GM12878 (cell line): ENCODE data around the gene SNRNP27. TPM values are rescaled to one million over a fixed set of nuclear protein-coding genes. Genes with fewer than 3 reads are reported as not detected.
A peak's percentile ranks its signal among the peaks of the same experiment; 100 is the strongest.

Source experiments
- ATAC-seq: fragments of 200-7000 bp; cut with Tn5 transposase; 3 replicates; pipeline ENCODE4 v1.9.1; 2020; ENCODE audit warnings: mild to moderate bottlenecking, moderate library complexity
- BruUV-seq: library from RNA; stranded (reverse); fragments of 400-500 nt; replicated peaks from 2 replicates; lab custom pipeline; 2021; lab: Mats Ljungman, UMichigan
- CTCF ChIA-PET: fragments of 300-600 bp; sonication (Branson Sonifier 250); formaldehyde crosslinking; extraction: SDS; loops from one replicate; lab custom pipeline; 2021; ENCODE audit warnings: inconsistent platforms; lab: Yijun Ruan, JAX
- POLR2A ChIA-PET: fragments of 350-600 bp; formaldehyde crosslinking; extraction: SDS; loops from one replicate; lab custom pipeline; 2021; ENCODE audit warnings: inconsistent platforms; lab: Charles Lee
- RAD21 ChIA-PET: fragments of 300-600 bp; sonication (Branson Sonifier 250); formaldehyde crosslinking; loops from one replicate; lab custom pipeline; 2023; ENCODE audit warnings: antibody characterized with exemption; ENCODE audit not compliant: unreplicated experiment; lab: Charles Lee
- SMC1A ChIA-PET: fragments of 300-600 bp; sonication (Branson Sonifier 250); formaldehyde crosslinking; loops from one replicate; lab custom pipeline; 2023; ENCODE audit not compliant: unreplicated experiment, uncharacterized antibody; lab: Charles Lee
- DNase-seq: peaks from one replicate; pipeline ENCODE4 v3.0.0-alpha.2; 2011; ENCODE audit warnings: low read depth, low spot score
- FAIRE-seq: peaks from 3 replicates; lab custom pipeline; 2011; peaks lifted over from hg19 to GRCh38; lab: Jason Lieb, UNC
- H2AFZ ChIP-seq: 2 replicates; pipeline ENCODE4 v1.6.0; 2011; ENCODE audit warnings: low read depth, low read length, control low read depth; ENCODE audit not compliant: control insufficient read depth
- H3K27ac ChIP-seq: 2 replicates; pipeline ENCODE4 v1.5.1; 2011; ENCODE audit warnings: control low read depth; ENCODE audit not compliant: control insufficient read depth, insufficient read depth
- H3K27me3 ChIP-seq, 2 experiments: replicated peaks in 1 of 2; 2 replicates each; pipeline versions ENCODE4 v1.6.0 to v1.6.1; 2011; ENCODE audit warnings: low read length in 1 of 2; ENCODE audit not compliant: control insufficient read depth in 2 of 2, insufficient read depth in 2 of 2
- H3K36me3 ChIP-seq, 2 experiments: 2 replicates each; pipeline ENCODE4 v1.5.1; 2011; ENCODE audit warnings: low read length in 1 of 2; ENCODE audit not compliant: control insufficient read depth in 2 of 2, insufficient read depth in 2 of 2
- H3K4me1 ChIP-seq: 2 replicates; pipeline ENCODE4 v1.6.1; 2011; ENCODE audit warnings: mild to moderate bottlenecking, low read length, moderate library complexity, mixed read lengths; ENCODE audit not compliant: control insufficient read depth, insufficient read depth
- H3K4me2 ChIP-seq: 2 replicates; pipeline ENCODE4 v1.6.0; 2011; ENCODE audit warnings: control low read depth; ENCODE audit not compliant: control insufficient read depth, insufficient read depth
- H3K4me3 ChIP-seq: fragments of 200-600 bp; sonication (generic); 2 replicates; pipeline ENCODE4 v1.5.1; 2016
- H3K79me2 ChIP-seq: 2 replicates; pipeline ENCODE4 v1.6.0; 2011; ENCODE audit warnings: low read length; ENCODE audit not compliant: control insufficient read depth, insufficient read depth
- H3K9ac ChIP-seq: 2 replicates; pipeline ENCODE4 v1.8.0; 2011; ENCODE audit warnings: low read length, control low read depth, mixed read lengths; ENCODE audit not compliant: control insufficient read depth, insufficient read depth
- H3K9me3 ChIP-seq: replicated peaks from 3 replicates; pipeline ENCODE4 v1.5.1; 2011; ENCODE audit warnings: mild to moderate bottlenecking, low read length; ENCODE audit not compliant: control insufficient read depth, insufficient read depth
- H4K20me1 ChIP-seq: 2 replicates; pipeline ENCODE4 v1.6.0; 2011; ENCODE audit not compliant: control insufficient read depth, insufficient read depth
- BCL11A ChIP-seq: IDR thresholded peaks from 2 replicates; pipeline ENCODE4 v1.6.1; 2011; ENCODE audit warnings: low read depth, low read length
- CBX5 ChIP-seq: sonication (generic); IDR thresholded peaks from 2 replicates; pipeline ENCODE4 v1.6.1; 2016; ENCODE audit warnings: low read depth, moderate library complexity, mild to moderate bottlenecking, inconsistent platforms
- CEBPZ ChIP-seq: fragments of 150-350 bp; IDR thresholded peaks from 2 replicates; pipeline ENCODE4 v1.6.1; 2016; ENCODE audit warnings: low read depth, low read length
- CHD1 ChIP-seq: IDR thresholded peaks from 2 replicates; pipeline ENCODE4 v1.6.1; 2012; ENCODE audit warnings: low read depth, low read length, improper control_type of control experiment
- E2F8 ChIP-seq: fragments of 450-650 bp; IDR thresholded peaks from 2 replicates; pipeline ENCODE4 v1.6.1; 2018; ENCODE audit warnings: mild to moderate bottlenecking, low read depth, moderate library complexity; ENCODE audit not compliant: partially characterized antibody
- EED ChIP-seq: sonication (generic); IDR thresholded peaks from 2 replicates; pipeline ENCODE4 v1.6.1; 2016; ENCODE audit warnings: antibody characterized with exemption, low read depth
- IKZF1 ChIP-seq: fragments of 450-650 bp; conservative IDR thresholded peaks from 2 replicates; pipeline ENCODE4 v1.6.1; 2017; ENCODE audit warnings: antibody characterized with exemption, mild to moderate bottlenecking
- IKZF2 ChIP-seq, 2 experiments: fragments of 450-650 bp; IDR thresholded peaks; 2 replicates each; pipeline ENCODE4 v1.6.1; 2017; ENCODE audit warnings: mild to moderate bottlenecking in 2 of 2, moderate library complexity in 2 of 2
- JUNB ChIP-seq: IDR thresholded peaks from 2 replicates; pipeline ENCODE4 v1.6.1; 2016; ENCODE audit warnings: antibody characterized with exemption, mild to moderate bottlenecking
- MEF2A ChIP-seq: IDR thresholded peaks from 2 replicates; pipeline ENCODE4 v1.6.1; 2011; ENCODE audit warnings: low read depth, mild to moderate bottlenecking, low read length, moderate library complexity; ENCODE audit not compliant: insufficient read depth
- NFIC ChIP-seq: IDR thresholded peaks from 2 replicates; pipeline ENCODE4 v1.6.1; 2012; ENCODE audit warnings: low read depth, mild to moderate bottlenecking, inconsistent platforms, low read length, moderate library complexity
- RUNX3 ChIP-seq: IDR thresholded peaks from 2 replicates; pipeline ENCODE4 v1.6.1; 2012; ENCODE audit warnings: low read length, inconsistent platforms
- SKIL ChIP-seq: fragments of 450-650 bp; IDR thresholded peaks from 2 replicates; pipeline ENCODE4 v1.6.1; 2017; ENCODE audit warnings: mild to moderate bottlenecking, low read depth, inconsistent platforms; ENCODE audit not compliant: poor library complexity, severe bottlenecking
- SMARCA5 ChIP-seq: fragments of 450-650 bp; IDR thresholded peaks from 2 replicates; pipeline ENCODE4 v1.6.1; 2017; ENCODE audit warnings: mild to moderate bottlenecking
- WGBS: methylation state at CpG from one replicate; pipeline ENCODE4 v1.1.6; 2016; ENCODE audit warnings: low lambda C conversion rate; ENCODE audit not compliant: insufficient replicate concordance, insufficient coverage; ENCODE audit errors: missing lambda C conversion rate; 5-methylcytosine and 5-hydroxymethylcytosine counted together
- in situ Hi-C: fragments of 300-500 bp; cut with MboI; formaldehyde crosslinking; loops from 9 replicates; pipeline ENCODE4 v1.14.3; 2018; ENCODE audit warnings: mixed read lengths
- intact Hi-C: fragments of 100-400 bp; cut with micrococcal nuclease; formaldehyde crosslinking; loops from one replicate; pipeline ENCODE4 v1.14.2; 2022; ENCODE audit not compliant: unreplicated experiment
- polyA plus RNA-seq, 11 experiments: library from polyadenylated mRNA; depleted of rRNA in 4 of 11; unstranded in 6 of 11; stranded (reverse) in 5 of 11; fragments of >200 nt; fragmentation: Nextera tagmentation in 4 of 11; fragmentation: Illumina TruSeq in 1 of 11; extraction: Ambion mirVana in 4 of 11; extraction: Trizol in 1 of 11; gene quantifications; 1 replicate in 1 of 11; 2 replicates in 10 of 11; pipeline versions ENCODE4 v1.2.1 to v1.2.3, GENCODE V29; 2011 to 2016; ENCODE audit warnings: inconsistent platforms in 2 of 11, missing spikeins in 2 of 11, low read depth in 1 of 11
- total RNA-seq, 4 experiments: library from RNA; depleted of rRNA in 3 of 4; stranded (reverse); fragments of >200 nt in 3 of 4; fragmentation: Illumina TruSeq in 1 of 4; extraction: Trizol in 1 of 4; gene quantifications; 2 replicates each; pipeline versions ENCODE4 v1.2.1 to v1.2.3, GENCODE V29; 2013 to 2021

Gene SNRNP27
- total and polyA plus RNA-seq, 10 of the 15 experiments (the other 5 are each of a cell fraction or from before 2014, with no cell fraction given), result 30.6 to 89.5 (median 49.2) TPM

GRCh38 chr2:69933839-69934613, 40.3 kb downstream of the SNRNP27 start:
- FAIRE-seq (no peak), ATAC-seq (peak; percentile 52), DNase-seq (no peak)
- no peak overlapping the region for H3K4me3 ChIP-seq
- BruUV-seq, result no TSS peak
- no peaks in the 10 kb centered on the region for H3K27me3 ChIP-seq
- in situ Hi-C loops, result no loop called here
- CTCF ChIA-PET, result interaction anchor here (0.9 to 1.9 kb wide), 3 partner anchors 21 to 209 kb away, joined by 3 to 7 read pairs (median 3); no protein-coding TSS in a partner anchor
- POLR2A ChIA-PET, result interaction anchor here (0.7 to 1.1 kb wide), 5 partner anchors 11 to 216 kb away, joined by 3 to 5 read pairs (median 3); no protein-coding TSS in a partner anchor
- RAD21 ChIA-PET, result interaction anchor here (1.6 kb wide), 1 partner anchor 20 kb away, joined by 6 read pairs; the partner anchor contains the start of gene MXD1
- intact Hi-C loops, result no loop called here
- no peak overlapping the region for H3K4me2 ChIP-seq
- no peak overlapping the region for H3K27ac ChIP-seq
- peaks cover 17% of the 10 kb centered on the region for H3K4me1 ChIP-seq
- SMC1A ChIA-PET, result interaction anchor here (0.8 to 2.3 kb wide), 4 partner anchors 14 to 137 kb away, joined by 3 to 14 read pairs (median 3); no protein-coding TSS in a partner anchor
- H3K36me3 ChIP-seq, result peaks cover 0 to 18% of the 10 kb centered on the region in 2 experiments; a peak in 3 of 4 replicates
- no peak overlapping the region for H3K9ac ChIP-seq
- H3K9me3 ChIP-seq, result no peaks in the 10 kb centered on the region
- 12% methylated on average over 4 of the region's 4 CpGs for WGBS
- no peaks in the 10 kb centered on the region for H3K79me2 ChIP-seq
- H4K20me1 ChIP-seq, result no peaks in the 10 kb centered on the region
- no peak overlapping the region for H2AFZ ChIP-seq
- TF ChIP-seq CBX5 (no peak), IKZF1 (0 out of 2 replicates have a peak, but pooled peaks have one; percentile 20), JUNB (peak; percentile 79), RUNX3 (peak; percentile 27; the same call in 1 of the 2 replicates), SMARCA5 (no peak), E2F8 (no peak), NFIC (peak; percentile 36; the same call in 1 of the 2 replicates), MEF2A (0 out of 2 replicates have a peak, but pooled peaks have one; percentile 10), SKIL (no peak), CHD1 (no peak), EED (peak; percentile 79), BCL11A (no peak), IKZF2 (IDR thresholded peaks at IDR 0.05) (peak; percentile 15 to 40; a peak in 2 of 4 replicates), CEBPZ (no peak)
